Neuronal stem cell (in vitro differentiated cells): ENCODE measurements around the gene SIRPB1. TPM values are rescaled to one million over a fixed set of nuclear protein-coding genes. Genes with fewer than 3 reads are reported as not detected.

Experiments
- DNase-seq: peaks from one replicate; pipeline ENCODE4 v3.0.0-alpha.2; 2013; ENCODE audit warnings: low spot score
- H2AFZ ChIP-seq: one replicate; pipeline ENCODE4 v1.6.1; 2013; ENCODE audit warnings: mild to moderate bottlenecking, low read length, inconsistent platforms
- H2AK5ac ChIP-seq: 2 replicates; pipeline ENCODE4 v1.6.1; 2013; ENCODE audit warnings: low read depth, mild to moderate bottlenecking, inconsistent platforms, low read length, moderate library complexity, mixed read lengths
- H2BK120ac ChIP-seq: 2 replicates; pipeline ENCODE4 v1.6.1; 2013; ENCODE audit warnings: low read depth, mild to moderate bottlenecking, inconsistent platforms, low read length, moderate library complexity, mixed read lengths
- H2BK12ac ChIP-seq: one replicate; pipeline ENCODE4 v1.6.1; 2013; ENCODE audit warnings: low read length, inconsistent platforms
- H2BK15ac ChIP-seq: 2 replicates; pipeline ENCODE4 v1.6.1; 2013; ENCODE audit warnings: mild to moderate bottlenecking, low read length, inconsistent platforms, mixed read lengths
- H2BK5ac ChIP-seq: one replicate; pipeline ENCODE4 v1.6.1; 2013; ENCODE audit warnings: inconsistent platforms, mild to moderate bottlenecking, low read length, moderate library complexity
- H3K14ac ChIP-seq: one replicate; pipeline ENCODE4 v1.6.1; 2013; ENCODE audit warnings: low read length, inconsistent platforms
- H3K18ac ChIP-seq: 2 replicates; pipeline ENCODE4 v1.6.1; 2013; ENCODE audit warnings: low read length, inconsistent platforms
- H3K23ac ChIP-seq: 2 replicates; pipeline ENCODE4 v1.6.1; 2013; ENCODE audit warnings: low read depth, mild to moderate bottlenecking, mixed read lengths, low read length, inconsistent platforms; ENCODE audit not compliant: poor library complexity
- H3K27ac ChIP-seq: replicated peaks from 3 replicates; pipeline ENCODE4 v1.5.1; 2013; ENCODE audit warnings: low read length, inconsistent platforms
- H3K27me3 ChIP-seq, 3 experiments: 2 replicates each; pipeline ENCODE4 v1.6.1; 2013; ENCODE audit warnings: low read length in 3 of 3, mild to moderate bottlenecking in 2 of 3, inconsistent platforms in 1 of 3, low read depth in 1 of 3, mixed read lengths in 1 of 3, moderate library complexity in 1 of 3; ENCODE audit not compliant: control insufficient read depth in 3 of 3, insufficient read depth in 3 of 3
- H3K36me3 ChIP-seq, 2 donors: replicated peaks in 1 of 2; 2 replicates each; pipeline ENCODE4 v1.6.1; 2013; ENCODE audit warnings: low read length in 2 of 2; ENCODE audit not compliant: control insufficient read depth in 2 of 2, insufficient read depth in 2 of 2
- H3K4ac ChIP-seq: 2 replicates; pipeline ENCODE4 v1.6.1; 2013; ENCODE audit warnings: inconsistent platforms, mild to moderate bottlenecking, low read length, moderate library complexity
- H3K4me1 ChIP-seq, 2 donors: 1 replicate in 1 of 2; 2 replicates in 1 of 2; pipeline ENCODE4 v1.6.1; 2013; ENCODE audit warnings: low read length in 2 of 2, low read depth in 1 of 2; ENCODE audit not compliant: control insufficient read depth in 2 of 2, insufficient read depth in 1 of 2
- H3K4me2 ChIP-seq: one replicate; pipeline ENCODE4 v1.6.1; 2013; ENCODE audit warnings: mild to moderate bottlenecking, low read length, inconsistent platforms; ENCODE audit not compliant: insufficient read depth, poor library complexity, severe bottlenecking
- H3K4me3 ChIP-seq, 2 donors: 2 replicates each; pipeline ENCODE4 v1.5.1; 2013; ENCODE audit warnings: low read length in 2 of 2, mild to moderate bottlenecking in 2 of 2, inconsistent platforms in 1 of 2, moderate library complexity in 1 of 2
- H3K79me1 ChIP-seq: one replicate; pipeline ENCODE4 v1.6.1; 2013; ENCODE audit warnings: low read depth, mild to moderate bottlenecking, inconsistent platforms, low read length, moderate library complexity
- H3K9ac ChIP-seq: one replicate; pipeline ENCODE4 v1.6.1; 2013; ENCODE audit warnings: mild to moderate bottlenecking, low read depth, low read length, inconsistent platforms; ENCODE audit not compliant: poor library complexity
- H3K9me3 ChIP-seq, 2 donors: replicated peaks in 1 of 2; 2 replicates each; pipeline versions ENCODE3 to v1.6.1; 2013; ENCODE audit warnings: low read length in 2 of 2, mild to moderate bottlenecking in 2 of 2, inconsistent platforms in 1 of 2, low read depth in 1 of 2, mixed read lengths in 1 of 2, moderate library complexity in 1 of 2; ENCODE audit not compliant: control insufficient read depth in 2 of 2, insufficient read depth in 1 of 2
- H4K8ac ChIP-seq: one replicate; pipeline ENCODE4 v1.6.1; 2013; ENCODE audit warnings: low read depth, mild to moderate bottlenecking, inconsistent platforms, low read length, moderate library complexity
- H4K91ac ChIP-seq: one replicate; pipeline ENCODE4 v1.6.1; 2013; ENCODE audit warnings: low read length, low read depth, mild to moderate bottlenecking, inconsistent platforms; ENCODE audit not compliant: poor library complexity
- WGBS, 2 donors: extraction: QIAGEN DNeasy Blood & Tissue Kit; methylation state at CpG; one replicate each; pipeline ENCODE4 v1.1.7; 2013; ENCODE audit warnings: missing lambda C conversion rate in 2 of 2, mixed read lengths in 1 of 2; ENCODE audit not compliant: insufficient read length in 2 of 2, insufficient replicate concordance in 1 of 2; ENCODE audit errors: extremely low coverage in 2 of 2; 5-methylcytosine and 5-hydroxymethylcytosine counted together
- polyA plus RNA-seq, 2 experiments: library from polyadenylated mRNA; stranded (reverse); fragments of 200-250 nt; gene quantifications; one replicate each; pipeline ENCODE4 v1.2.3, GENCODE V29; 2013

The SIRPB1 gene
- polyA plus RNA-seq (2013, experiment 1 of 2), result 0.14 TPM
- polyA plus RNA-seq (2013, experiment 2 of 2), result 0.25 TPM

GRCh38 chr20:1619861-1620444 lies at the start of gene SIRPB1:
SIRPB1 (minus strand) TSS chr20:1620009; CDS start chr20:1619944, 65 bp downstream.
- Histone ChIP-seq H3K9ac (no peak within 1 kb of the TSS), H4K8ac (no peak within 1 kb of the TSS)
- whole genome bisulfite sequencing, 2 donors, result no CpG with 5 or more reads among the region's 5 CpGs

GRCh38 chr20:1669304-1669703 lies 49.5 kb upstream of the SIRPB1 start:
- Histone ChIP-seq H2BK12ac (no peak overlapping the region), H3K9ac (no peak overlapping the region), H3K27ac (no peak overlapping the region), H3K4ac (no peak overlapping the region), H3K4me3 (no peak overlapping the region), H2BK5ac (no peak overlapping the region), H2AFZ (no peak overlapping the region), H4K8ac (no peak overlapping the region), H3K18ac (no peak overlapping the region), H3K79me1 (no peaks in the 10 kb centered on the region), H3K27me3 (peaks cover 0 to 18% (median 0%) of the 10 kb centered on the region in 3 experiments), H3K9me3 (peaks cover 0 to 6% of the 10 kb centered on the region in 2 donors), H3K4me2 (no peak overlapping the region), H2BK120ac (no peak overlapping the region), H3K4me1 (peaks cover 0 to 4% of the 10 kb centered on the region in 2 donors), H3K23ac (no peak overlapping the region), H4K91ac (no peak overlapping the region), H2AK5ac (no peak overlapping the region), H2BK15ac (no peak overlapping the region), H3K14ac (no peak overlapping the region), H3K36me3 (no peaks in the 10 kb centered on the region)
- no CpG with 5 or more reads among the region's 5 CpGs for WGBS, 2 donors
- no peak for DNase-seq

More at GRCh38 chr20:1619861-1620444, at the start of gene SIRPB1:
- H2BK12ac ChIP-seq, result no peak within 1 kb of the TSS
- peak within 1 kb of the TSS in 1 of 2 donors; percentile 18 for H3K4me3 ChIP-seq
- no peak within 1 kb of the TSS for H3K14ac ChIP-seq
- H2BK15ac ChIP-seq, result no peak within 1 kb of the TSS
- no peak within 1 kb of the TSS for H2AFZ ChIP-seq
- no peak within 1 kb of the TSS for H2BK120ac ChIP-seq
- H4K91ac ChIP-seq, result no peak within 1 kb of the TSS
- H3K4me2 ChIP-seq, result no peak within 1 kb of the TSS
- no peaks in the 10 kb centered on the region for H3K4me1 ChIP-seq
- H3K23ac ChIP-seq, result no peak within 1 kb of the TSS
- no peak within 1 kb of the TSS for H2BK5ac ChIP-seq
- H3K4ac ChIP-seq, result no peak within 1 kb of the TSS
- H3K9me3 ChIP-seq, result no peaks in the 10 kb centered on the region
- H3K27me3 ChIP-seq, result no peaks in the 10 kb centered on the region
- H3K79me1 ChIP-seq, result no peaks in the 10 kb centered on the region
- DNase-seq, result no peak
- H3K36me3 ChIP-seq, result no peaks in the 10 kb centered on the region
- no peak within 1 kb of the TSS for H3K18ac ChIP-seq
- H2AK5ac ChIP-seq, result no peak within 1 kb of the TSS
- no peak within 1 kb of the TSS for H3K27ac ChIP-seq

- no peaks in the 10 kb centered on the region for H3K36me3 ChIP-seq
- no peak overlapping the region for H4K8ac ChIP-seq
- no peak overlapping the region for H2AK5ac ChIP-seq
- H2BK15ac ChIP-seq, result no peak overlapping the region
- H3K4ac ChIP-seq, result no peak overlapping the region
- H2BK12ac ChIP-seq, result no peak overlapping the region
- no peak overlapping the region for H3K4me3 ChIP-seq
- H3K23ac ChIP-seq, result no peak overlapping the region
- H3K79me1 ChIP-seq, result no peaks in the 10 kb centered on the region
- H2BK120ac ChIP-seq, result no peak overlapping the region
- H3K4me2 ChIP-seq, result no peak overlapping the region
- H3K4me1 ChIP-seq, result no peaks in the 10 kb centered on the region
- no peak overlapping the region for H3K9ac ChIP-seq
- no peak overlapping the region for H2AFZ ChIP-seq
- H2BK5ac ChIP-seq, result no peak overlapping the region
- DNase-seq, result no peak
- H4K91ac ChIP-seq, result no peak overlapping the region
- no peak overlapping the region for H3K27ac ChIP-seq
- WGBS, 2 donors, result no CpG with 5 or more reads among the region's 1 CpG
- peaks cover 0 to 6% of the 10 kb centered on the region in 2 donors for H3K9me3 ChIP-seq
- H3K14ac ChIP-seq, result no peak overlapping the region
- no peak overlapping the region for H3K18ac ChIP-seq
- peaks cover 0 to 3% (median 0%) of the 10 kb centered on the region in 3 experiments for H3K27me3 ChIP-seq
These were observed 47.8 kb upstream of the SIRPB1 start for GRCh38 chr20:1667502-1668085.

GRCh38 chr20:1666802-1667201 lies 47.0 kb upstream of the SIRPB1 start:
- H4K8ac ChIP-seq, result no peak overlapping the region
- H2BK120ac ChIP-seq, result no peak overlapping the region
- no peak overlapping the region for H3K18ac ChIP-seq
- no peaks in the 10 kb centered on the region for H3K4me1 ChIP-seq
- no peak overlapping the region for H3K14ac ChIP-seq
- H3K4ac ChIP-seq, result no peak overlapping the region
- H4K91ac ChIP-seq, result no peak overlapping the region
- no peak for DNase-seq
- H2BK12ac ChIP-seq, result no peak overlapping the region
- H2AK5ac ChIP-seq, result no peak overlapping the region
- H3K23ac ChIP-seq, result no peak overlapping the region
- no peak overlapping the region for H3K27ac ChIP-seq
- H3K36me3 ChIP-seq, result no peaks in the 10 kb centered on the region
- no peak overlapping the region for H3K4me3 ChIP-seq
- no peak overlapping the region for H3K9ac ChIP-seq
- no peak overlapping the region for H2BK15ac ChIP-seq
- no peak overlapping the region for H2AFZ ChIP-seq
- peaks cover 0 to 6% of the 10 kb centered on the region in 2 donors for H3K9me3 ChIP-seq
- no peaks in the 10 kb centered on the region for H3K27me3 ChIP-seq
- H3K79me1 ChIP-seq, result no peaks in the 10 kb centered on the region
- no CpG with 5 or more reads among the region's 5 CpGs for WGBS, 2 donors
- no peak overlapping the region for H2BK5ac ChIP-seq
- H3K4me2 ChIP-seq, result no peak overlapping the region
